H9 (cell line): ENCODE results near the gene P4HA2. TPM values are rescaled to one million over a fixed set of nuclear protein-coding genes. Genes with fewer than 3 reads are reported as not detected.

ENCODE experiments used
- DNase-seq: peaks from one replicate; pipeline ENCODE4 v3.0.0-alpha.2; 2017
- H2AFZ ChIP-seq: one replicate; pipeline ENCODE4 v1.6.1; 2013; ENCODE audit warnings: mild to moderate bottlenecking, low read length, control low read depth, moderate library complexity
- H2AK5ac ChIP-seq: 2 replicates; pipeline ENCODE4 v1.6.1; 2013; ENCODE audit warnings: low read length, control low read depth, mixed read lengths; ENCODE audit not compliant: insufficient read length
- H2BK120ac ChIP-seq: one replicate; pipeline ENCODE4 v1.6.1; 2013; ENCODE audit warnings: low read depth, mild to moderate bottlenecking, low read length, control low read depth, inconsistent platforms; ENCODE audit not compliant: poor library complexity, severe bottlenecking
- H2BK12ac ChIP-seq: 2 replicates; pipeline ENCODE4 v1.6.1; 2013; ENCODE audit warnings: low read length, control low read depth, mixed read lengths, low read depth; ENCODE audit not compliant: insufficient read length
- H2BK15ac ChIP-seq: 2 replicates; pipeline ENCODE4 v1.6.1; 2013; ENCODE audit warnings: low read depth, low read length, control low read depth
- H2BK20ac ChIP-seq: one replicate; pipeline ENCODE4 v1.6.1; 2013; ENCODE audit warnings: low read depth, mild to moderate bottlenecking, low read length, control low read depth, inconsistent platforms; ENCODE audit not compliant: poor library complexity, severe bottlenecking
- H2BK5ac ChIP-seq: 2 replicates; pipeline ENCODE4 v1.6.1; 2013; ENCODE audit warnings: low read length, control low read depth, mixed read lengths; ENCODE audit not compliant: insufficient read length
- H3K14ac ChIP-seq: 2 replicates; pipeline ENCODE4 v1.6.1; 2013; ENCODE audit warnings: low read length, control low read depth; ENCODE audit not compliant: insufficient read depth
- H3K18ac ChIP-seq: 2 replicates; pipeline ENCODE4 v1.6.1; 2013; ENCODE audit warnings: low read depth, mild to moderate bottlenecking, mixed read lengths, low read length, control low read depth; ENCODE audit not compliant: insufficient read length
- H3K23ac ChIP-seq: 2 replicates; pipeline ENCODE4 v1.6.1; 2013; ENCODE audit warnings: low read length, control low read depth, mixed read lengths, low read depth; ENCODE audit not compliant: insufficient read length
- H3K23me2 ChIP-seq: 2 replicates; pipeline ENCODE4 v1.6.1; 2013; ENCODE audit warnings: low read depth, mild to moderate bottlenecking, mixed read lengths, low read length, control low read depth; ENCODE audit not compliant: insufficient read length, poor library complexity, severe bottlenecking
- H3K27ac ChIP-seq: 2 replicates; pipeline ENCODE4 v1.5.1; 2013; ENCODE audit warnings: low read length, control low read depth, mixed read lengths, low read depth; ENCODE audit not compliant: insufficient read length
- H3K27me3 ChIP-seq: 2 replicates; pipeline ENCODE4 v1.6.1; 2013; ENCODE audit warnings: low read length, control low read depth, inconsistent platforms; ENCODE audit not compliant: insufficient read depth
- H3K4ac ChIP-seq: 2 replicates; pipeline ENCODE4 v1.6.1; 2013; ENCODE audit warnings: low read depth, mild to moderate bottlenecking, control low read depth, inconsistent platforms, low read length, moderate library complexity
- H3K4me1 ChIP-seq: 2 replicates; pipeline ENCODE4 v1.6.1; 2013; ENCODE audit warnings: low read length, control low read depth, inconsistent platforms; ENCODE audit not compliant: insufficient read depth
- H3K4me2 ChIP-seq: 2 replicates; pipeline ENCODE4 v1.6.1; 2013; ENCODE audit warnings: low read length, control low read depth, mixed read lengths; ENCODE audit not compliant: insufficient read length, insufficient read depth
- H3K56ac ChIP-seq: 2 replicates; pipeline ENCODE4 v1.6.1; 2013; ENCODE audit warnings: low read depth, mild to moderate bottlenecking, mixed read lengths, low read length, control low read depth; ENCODE audit not compliant: insufficient read length
- H3K79me1 ChIP-seq: 2 replicates; pipeline ENCODE4 v1.6.1; 2013; ENCODE audit warnings: low read depth, mild to moderate bottlenecking, moderate library complexity, low read length, control low read depth, inconsistent platforms; ENCODE audit not compliant: insufficient read depth, poor library complexity, severe bottlenecking
- H3K79me2 ChIP-seq: 2 replicates; pipeline ENCODE4 v1.6.1; 2013; ENCODE audit warnings: low read length, control low read depth, inconsistent platforms; ENCODE audit not compliant: insufficient read depth
- H3K9ac ChIP-seq: 2 replicates; pipeline ENCODE4 v1.6.1; 2013; ENCODE audit warnings: low read length, control low read depth, mixed read lengths; ENCODE audit not compliant: insufficient read length; ENCODE audit errors: extremely low read depth
- H3K9me3 ChIP-seq: one replicate; pipeline ENCODE4 v1.6.1; 2013; ENCODE audit warnings: low read depth, low read length, inconsistent platforms; ENCODE audit not compliant: control insufficient read depth
- H3T11ph ChIP-seq: one replicate; pipeline ENCODE4 v1.6.1; 2013; ENCODE audit warnings: mild to moderate bottlenecking, low read length, control low read depth, inconsistent platforms
- H4K20me1 ChIP-seq: one replicate; pipeline ENCODE4 v1.6.1; 2013; ENCODE audit not compliant: control insufficient read depth, insufficient read length, insufficient read depth
- H4K5ac ChIP-seq: 2 replicates; pipeline ENCODE4 v1.6.1; 2013; ENCODE audit warnings: low read depth, mild to moderate bottlenecking, mixed read lengths, low read length, control low read depth; ENCODE audit not compliant: insufficient read length
- H4K8ac ChIP-seq: replicated peaks from 2 replicates; pipeline ENCODE4 v1.6.1; 2013; ENCODE audit warnings: low read length, control low read depth, mixed read lengths, low read depth; ENCODE audit not compliant: insufficient read length
- H4K91ac ChIP-seq: 2 replicates; pipeline ENCODE4 v1.6.1; 2013; ENCODE audit warnings: low read depth, mild to moderate bottlenecking, moderate library complexity, mixed read lengths, low read length, control low read depth; ENCODE audit not compliant: insufficient read length
- H3K27ac Mint-ChIP-seq, 3 experiments: 2 replicates in 2 of 3; 3 replicates in 1 of 3; pipeline ENCODE4 v1.8.0; 2020 to 2021; ENCODE audit warnings: mixed read lengths in 3 of 3, mild to moderate bottlenecking in 1 of 3, moderate library complexity in 1 of 3
- H3K27me3 Mint-ChIP-seq: 2 replicates; pipeline ENCODE4 v1.8.0; 2021; ENCODE audit warnings: low read depth, mild to moderate bottlenecking, moderate library complexity, mixed read lengths
- H3K36me3 Mint-ChIP-seq, 3 experiments: 2 replicates in 2 of 3; 3 replicates in 1 of 3; pipeline ENCODE4 v1.8.0; 2020 to 2021; ENCODE audit warnings: low read depth in 3 of 3, mixed read lengths in 3 of 3; ENCODE audit not compliant: insufficient read depth in 1 of 3
- H3K4me1 Mint-ChIP-seq, 2 experiments: 2 replicates each; pipeline ENCODE4 v1.8.0; 2020; ENCODE audit warnings: mixed read lengths in 2 of 2
- H3K4me3 Mint-ChIP-seq, 2 experiments: 2 replicates in 1 of 2; 3 replicates in 1 of 2; pipeline ENCODE4 v1.8.0; 2020 to 2021; ENCODE audit warnings: mild to moderate bottlenecking in 2 of 2, mixed read lengths in 2 of 2, moderate library complexity in 1 of 2
- H3K9me3 Mint-ChIP-seq, 2 experiments: 2 replicates in 1 of 2; 3 replicates in 1 of 2; pipeline ENCODE4 v1.8.0; 2020; ENCODE audit warnings: mild to moderate bottlenecking in 2 of 2, mixed read lengths in 2 of 2, moderate library complexity in 1 of 2
- WGBS: extraction: QIAGEN DNeasy Blood & Tissue Kit; methylation state at CpG from one replicate; pipeline ENCODE4 v1.1.7; 2013; ENCODE audit warnings: missing lambda C conversion rate, low lambda C conversion rate, mixed read lengths; ENCODE audit not compliant: insufficient read length; ENCODE audit errors: extremely low coverage; 5-methylcytosine and 5-hydroxymethylcytosine counted together
- total RNA-seq: library from RNA; stranded (reverse); gene quantifications from 2 replicates; pipeline ENCODE4 v1.2.1, GENCODE V29; 2021
- TF ChIP-seq, protein P1 (sequence below): fragments of 200-600 bp; sonication (generic); conservative IDR thresholded peaks from 3 replicates; pipeline ENCODE4 v1.8.0; 2021; ENCODE audit warnings: antibody characterized with exemption, mild to moderate bottlenecking

P4HA2 gene
- total RNA-seq, 1 experiment from 2014 or later = 15.3 TPM

DNA sequence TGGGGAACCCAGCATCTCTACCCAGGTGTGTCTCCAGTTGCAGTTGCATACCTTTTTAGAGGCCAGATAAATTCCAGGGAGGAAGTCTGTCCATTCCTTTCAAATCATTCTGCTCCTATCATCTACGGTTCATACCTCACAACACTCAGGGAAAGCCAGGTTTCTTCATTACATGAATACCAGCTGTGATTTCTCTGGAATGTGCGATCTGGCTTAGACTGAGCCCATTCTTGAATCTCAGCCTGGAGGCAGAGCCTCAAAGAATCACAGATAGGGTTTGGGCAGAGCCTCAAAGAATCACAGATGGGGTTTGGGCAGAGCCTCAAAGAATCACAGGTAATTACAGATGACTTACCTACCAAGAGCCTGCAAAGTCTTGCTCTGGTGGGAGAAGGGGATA, 7.2 kb downstream of the P4HA2 start:
- Mint-ChIP-seq H3K36me3 (peaks cover 0 to 4% (median 0%) of the 10 kb centered on the region in 3 experiments; a peak in 1 of 7 replicates), H3K27ac (no peak overlapping the region; a peak in 1 of 7 replicates), H3K4me3 (no peak overlapping the region), H3K4me1 (peaks cover 12 to 18% of the 10 kb centered on the region in 2 experiments), H3K27me3 (peaks cover 4% of the 10 kb centered on the region), H3K9me3 (no peaks in the 10 kb centered on the region)
- Histone ChIP-seq H2AK5ac (no peak overlapping the region), H4K91ac (no peak overlapping the region), H3K27ac (no peak overlapping the region), H2BK5ac (no peak overlapping the region), H2BK120ac (no peak overlapping the region), H3K9me3 (no peaks in the 10 kb centered on the region), H3K9ac (no peak overlapping the region), H2BK20ac (no peak overlapping the region), H3K79me2 (no peaks in the 10 kb centered on the region), H3K4ac (no peak overlapping the region), H3T11ph (no peak overlapping the region), H3K18ac (no peak overlapping the region), H3K56ac (no peak overlapping the region), H2BK15ac (no peak overlapping the region), H3K23ac (no peak overlapping the region), H4K20me1 (no peaks in the 10 kb centered on the region), H3K23me2 (no peaks in the 10 kb centered on the region), H2BK12ac (no peak overlapping the region), H3K79me1 (no peaks in the 10 kb centered on the region), H4K8ac (no peak overlapping the region), H4K5ac (no peak overlapping the region), H3K4me1 (no peaks in the 10 kb centered on the region; the same call in 1 of the 2 replicates), H2AFZ (no peak overlapping the region), H3K4me2 (no peak overlapping the region), H3K27me3 (no peaks in the 10 kb centered on the region), H3K14ac (no peak overlapping the region)
- TF ChIP-seq, protein P1, sequence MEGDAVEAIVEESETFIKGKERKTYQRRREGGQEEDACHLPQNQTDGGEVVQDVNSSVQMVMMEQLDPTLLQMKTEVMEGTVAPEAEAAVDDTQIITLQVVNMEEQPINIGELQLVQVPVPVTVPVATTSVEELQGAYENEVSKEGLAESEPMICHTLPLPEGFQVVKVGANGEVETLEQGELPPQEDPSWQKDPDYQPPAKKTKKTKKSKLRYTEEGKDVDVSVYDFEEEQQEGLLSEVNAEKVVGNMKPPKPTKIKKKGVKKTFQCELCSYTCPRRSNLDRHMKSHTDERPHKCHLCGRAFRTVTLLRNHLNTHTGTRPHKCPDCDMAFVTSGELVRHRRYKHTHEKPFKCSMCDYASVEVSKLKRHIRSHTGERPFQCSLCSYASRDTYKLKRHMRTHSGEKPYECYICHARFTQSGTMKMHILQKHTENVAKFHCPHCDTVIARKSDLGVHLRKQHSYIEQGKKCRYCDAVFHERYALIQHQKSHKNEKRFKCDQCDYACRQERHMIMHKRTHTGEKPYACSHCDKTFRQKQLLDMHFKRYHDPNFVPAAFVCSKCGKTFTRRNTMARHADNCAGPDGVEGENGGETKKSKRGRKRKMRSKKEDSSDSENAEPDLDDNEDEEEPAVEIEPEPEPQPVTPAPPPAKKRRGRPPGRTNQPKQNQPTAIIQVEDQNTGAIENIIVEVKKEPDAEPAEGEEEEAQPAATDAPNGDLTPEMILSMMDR = no peak
- DNase-seq = no peak
- WGBS = no CpG with 5 or more reads among the region's 2 CpGs
